ENCODE results near the gene SYMPK.

SYMPK gene

GRCh38 chr19:45816236-45817009 is 46.5 kb downstream of the SYMPK start:
- TF ChIP-seq CTCF (IDR thresholded peaks at IDR 0.05), result no peak

- TF ChIP-seq CTCF (IDR thresholded peaks at IDR 0.05), result no peak
Measured at GRCh38 chr19:45815481-45816216, 47.3 kb downstream of the SYMPK start.

GRCh38 chr19:45814851-45815480 is 48.0 kb downstream of the SYMPK start, which contains the start of gene RSPH6A:
TSS of gene RSPH6A (minus strand) at chr19:45815308. CDS start at chr19:45815176, 132 bp downstream.
- no peak for TF ChIP-seq CTCF (IDR thresholded peaks at IDR 0.05)

GRCh38 chr19:45814166-45814780 is 48.7 kb downstream of the SYMPK start:
- TF ChIP-seq CTCF (IDR thresholded peaks at IDR 0.05), result no peak

GRCh38 chr19:45812297-45812696 is 50.6 kb downstream of the SYMPK start:
- TF ChIP-seq CTCF (IDR thresholded peaks at IDR 0.05), result no peak

- TF ChIP-seq CTCF (IDR thresholded peaks at IDR 0.05), result no peak
Measured at GRCh38 chr19:45809643-45810159, 53.2 kb downstream of the SYMPK start.

- TF ChIP-seq CTCF (IDR thresholded peaks at IDR 0.05), result no peak
Measured at GRCh38 chr19:45805719-45806118, 57.2 kb downstream of the SYMPK start.
